IPS DF 6.9 (cell line): ENCODE results near the gene MMP24.
"Not testable (repeated sequence)": the region's sequence is repeated elsewhere in the genome, so short reads cannot be mapped to it uniquely, and the experiment has no call there.

Experiments
- DNase-seq: peaks from one replicate; pipeline ENCODE4 v3.0.0-alpha.2; 2013; ENCODE audit warnings: low read depth, low spot score
- H3K27ac ChIP-seq: one replicate; pipeline ENCODE4 v1.5.1; 2013; ENCODE audit warnings: low read length, control low read depth
- H3K27me3 ChIP-seq: 2 replicates; pipeline ENCODE4 v1.6.1; 2013; ENCODE audit warnings: mild to moderate bottlenecking, low read length; ENCODE audit not compliant: control insufficient read depth, insufficient read depth
- H3K36me3 ChIP-seq: 2 replicates; pipeline ENCODE4 v1.6.1; 2013; ENCODE audit warnings: low read length; ENCODE audit not compliant: control insufficient read depth, insufficient read depth
- H3K4me1 ChIP-seq: 2 replicates; pipeline ENCODE4 v1.6.1; 2013; ENCODE audit warnings: low read length; ENCODE audit not compliant: control insufficient read depth, insufficient read depth
- H3K4me3 ChIP-seq: 2 replicates; pipeline ENCODE4 v1.5.1; 2013; ENCODE audit warnings: mild to moderate bottlenecking, low read length
- H3K9me3 ChIP-seq: 2 replicates; pipeline ENCODE4 v1.6.1; 2013; ENCODE audit warnings: low read length, inconsistent platforms; ENCODE audit not compliant: control insufficient read depth, insufficient read depth
- WGBS: extraction: QIAGEN DNeasy Blood & Tissue Kit; methylation state at CpG from one replicate; pipeline ENCODE4 v1.1.7; 2013; ENCODE audit warnings: mixed read lengths, missing lambda C conversion rate; ENCODE audit not compliant: insufficient read length, insufficient coverage; 5-methylcytosine and 5-hydroxymethylcytosine counted together

The MMP24 gene

DNA sequence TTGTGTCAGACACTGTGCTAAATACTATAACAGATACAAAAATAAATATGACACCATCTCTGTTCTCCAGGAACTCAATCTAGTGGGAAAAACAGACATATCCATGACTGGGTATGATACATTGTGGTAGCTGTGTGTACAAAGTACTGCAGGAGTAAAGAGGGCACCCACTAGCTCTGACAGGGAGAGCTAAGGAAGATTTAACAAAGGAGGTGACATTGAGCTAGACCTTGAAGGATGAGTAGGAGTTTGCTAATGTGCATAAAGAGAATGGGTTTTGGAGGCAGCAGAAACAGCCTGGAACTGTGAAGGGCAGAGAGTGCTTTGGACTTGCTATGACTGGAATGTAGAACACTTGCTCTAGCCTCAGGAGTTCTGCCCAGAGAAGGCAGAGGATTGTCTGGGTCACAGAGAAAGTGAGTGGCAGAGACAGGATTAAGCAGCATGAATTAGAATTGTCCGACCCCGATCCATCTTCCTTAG, 14.4 kb downstream of the MMP24 start:
- Histone ChIP-seq H3K4me3 (no peak overlapping the region), H3K9me3 (no peaks in the 10 kb centered on the region), H3K27ac (no peak overlapping the region), H3K36me3 (no peaks in the 10 kb centered on the region), H3K4me1 (no peaks in the 10 kb centered on the region), H3K27me3 (no peaks in the 10 kb centered on the region)
- no CpG with 5 or more reads among the region's 2 CpGs for WGBS
- DNase-seq = no peak

- WGBS = no CpG with 5 or more reads among the region's 2 CpGs
- no peaks in the 10 kb centered on the region for H3K36me3 ChIP-seq
- no peak overlapping the region for H3K27ac ChIP-seq
- H3K4me3 ChIP-seq = no peak overlapping the region
- no peaks in the 10 kb centered on the region for H3K9me3 ChIP-seq
- H3K4me1 ChIP-seq = no peaks in the 10 kb centered on the region
- DNase-seq = no peak
- no peaks in the 10 kb centered on the region for H3K27me3 ChIP-seq
Measured at GRCh38 chr20:35243317-35243716, 16.8 kb downstream of the MMP24 start.

DNA sequence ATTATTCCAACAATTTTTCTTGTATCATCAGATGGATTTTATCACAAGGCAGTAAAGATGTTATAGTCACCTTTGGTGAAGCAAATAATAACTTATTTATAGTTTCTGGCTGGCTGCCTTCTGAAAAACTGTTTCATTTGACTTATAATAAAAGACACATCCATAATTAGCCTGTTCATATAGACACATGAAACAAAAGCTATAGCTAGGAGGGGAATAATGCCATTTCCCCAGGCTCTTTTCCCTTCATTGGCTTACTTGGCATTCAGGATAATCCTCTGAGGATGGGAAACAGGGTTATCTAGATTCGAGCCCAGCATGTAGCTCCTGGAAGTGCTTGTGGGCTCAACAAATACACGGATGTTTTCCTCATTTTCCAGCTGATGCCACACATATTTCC, 17.5 kb downstream of the MMP24 start:
- Histone ChIP-seq H3K9me3 (no peaks in the 10 kb centered on the region), H3K4me3 (no peak overlapping the region), H3K27me3 (no peaks in the 10 kb centered on the region), H3K27ac (no peak overlapping the region), H3K4me1 (no peaks in the 10 kb centered on the region), H3K36me3 (no peaks in the 10 kb centered on the region)
- DNase-seq = no peak
- WGBS = no CpG with 5 or more reads among the region's 2 CpGs

GRCh38 chr20:35246723-35247122, 20.2 kb downstream of the MMP24 start:
- H3K4me3 ChIP-seq = no peak overlapping the region
- H3K9me3 ChIP-seq = no peaks in the 10 kb centered on the region
- H3K36me3 ChIP-seq = no peaks in the 10 kb centered on the region
- no peaks in the 10 kb centered on the region for H3K4me1 ChIP-seq
- no peak for DNase-seq
- no CpG with 5 or more reads among the region's 12 CpGs for WGBS
- no peak overlapping the region for H3K27ac ChIP-seq
- H3K27me3 ChIP-seq = no peaks in the 10 kb centered on the region

DNA sequence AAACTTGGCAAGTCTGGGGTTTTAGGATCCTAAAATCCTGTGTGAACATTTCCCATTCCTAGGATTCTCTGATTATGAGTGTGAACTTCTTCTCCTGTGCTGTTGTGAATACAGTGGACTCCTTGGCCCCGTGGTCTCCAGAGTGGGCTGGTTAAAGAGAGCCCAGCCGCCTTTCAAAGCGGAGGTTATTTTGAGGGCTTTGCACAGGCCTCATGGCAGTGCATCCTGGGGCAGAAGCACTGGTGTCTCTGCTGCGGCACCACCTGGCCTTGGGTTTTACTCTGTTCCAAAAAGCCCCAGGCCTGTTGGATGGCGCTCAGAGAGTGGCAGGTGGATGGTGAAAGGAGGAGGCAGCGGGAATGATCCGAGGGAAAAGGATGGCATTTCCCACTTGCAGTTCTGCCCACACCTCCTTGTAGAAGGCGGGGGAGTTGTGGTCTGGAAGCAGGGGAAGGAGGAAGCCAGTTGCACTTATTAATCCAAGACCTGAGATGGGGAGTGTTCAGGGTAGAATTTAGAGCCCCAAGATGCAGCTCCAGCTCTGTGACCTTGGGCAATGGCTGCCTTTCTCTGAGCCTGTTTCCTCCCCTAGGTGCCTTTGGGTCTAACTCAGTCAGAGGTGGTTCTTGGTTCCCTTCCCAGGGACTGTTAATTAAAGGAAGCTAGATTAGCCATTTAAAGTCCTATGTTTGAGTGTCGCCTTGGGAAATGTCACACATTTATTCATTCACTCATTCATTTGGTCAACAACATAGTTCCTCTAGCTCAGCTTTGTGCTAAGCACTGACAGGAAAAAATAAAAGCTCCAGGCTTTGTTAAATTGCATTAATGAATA, 22.4 kb downstream of the MMP24 start:
- H3K4me1 ChIP-seq = no peaks in the 10 kb centered on the region
- no CpG with 5 or more reads among the region's 9 CpGs for WGBS
- H3K9me3 ChIP-seq = no peaks in the 10 kb centered on the region
- H3K36me3 ChIP-seq = no peaks in the 10 kb centered on the region
- H3K27ac ChIP-seq = no peak overlapping the region
- no peak overlapping the region for H3K4me3 ChIP-seq
- DNase-seq = no peak
- no peaks in the 10 kb centered on the region for H3K27me3 ChIP-seq

DNA sequence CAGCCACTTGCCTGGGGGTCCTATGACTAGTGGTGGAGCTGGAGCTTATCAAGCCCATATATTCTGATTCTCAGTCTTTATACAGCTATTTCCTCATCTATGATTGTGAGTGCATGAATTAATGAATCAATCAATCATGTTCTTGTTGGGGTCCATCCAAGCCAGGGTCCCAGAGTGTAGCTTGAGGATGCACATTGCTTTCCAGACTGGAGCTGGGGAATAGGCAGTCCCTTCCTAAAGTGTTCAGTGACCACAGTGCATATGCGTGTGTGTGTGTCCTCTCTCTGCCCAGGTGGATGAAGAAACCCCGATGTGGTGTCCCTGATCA, 25.1 kb downstream of the MMP24 start:
- no peak overlapping the region for H3K27ac ChIP-seq
- H3K4me1 ChIP-seq = no peaks in the 10 kb centered on the region
- H3K9me3 ChIP-seq = no peaks in the 10 kb centered on the region
- no peaks in the 10 kb centered on the region for H3K27me3 ChIP-seq
- DNase-seq = no peak
- no CpG with 5 or more reads among the region's 2 CpGs for WGBS
- H3K4me3 ChIP-seq = no peak overlapping the region
- H3K36me3 ChIP-seq = no peaks in the 10 kb centered on the region

- Histone ChIP-seq H3K27ac (no peak overlapping the region), H3K36me3 (no peaks in the 10 kb centered on the region), H3K4me1 (no peaks in the 10 kb centered on the region), H3K27me3 (no peaks in the 10 kb centered on the region), H3K9me3 (no peaks in the 10 kb centered on the region), H3K4me3 (no peak overlapping the region)
- no peak for DNase-seq
- no CpG with 5 or more reads among the region's 2 CpGs for WGBS
Measured at GRCh38 chr20:35252037-35252461, 25.6 kb downstream of the MMP24 start.

GRCh38 chr20:35252598-35252997, 26.1 kb downstream of the MMP24 start:
- H3K4me1 ChIP-seq, H3K4me3 ChIP-seq, H3K9me3 ChIP-seq, DNase-seq, H3K27ac ChIP-seq, H3K27me3 ChIP-seq, H3K36me3 ChIP-seq: not testable (repeated sequence)
- no CpG with 5 or more reads among the region's 2 CpGs for WGBS

DNA sequence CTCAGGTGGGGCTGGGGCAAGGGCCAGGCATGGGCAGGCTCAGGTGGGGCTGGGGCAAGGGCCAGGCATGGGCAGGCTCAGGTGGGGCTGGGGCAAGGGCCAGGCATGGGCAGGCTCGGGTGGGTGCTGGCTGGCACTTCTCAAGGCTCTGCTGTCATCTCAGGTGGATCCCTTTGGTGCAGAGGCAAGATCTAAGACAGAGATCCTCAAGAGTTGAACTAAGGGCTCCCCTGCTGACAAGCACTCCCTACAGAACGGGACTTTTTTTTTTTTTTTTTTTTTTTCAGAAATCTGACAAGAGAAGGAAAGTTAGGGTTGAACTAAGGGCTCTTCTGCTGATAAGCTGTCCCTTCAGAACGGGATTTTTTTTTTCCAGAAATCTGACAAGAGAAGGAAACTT, 26.5 kb downstream of the MMP24 start:
- H3K27ac ChIP-seq = no peak overlapping the region
- no peaks in the 10 kb centered on the region for H3K9me3 ChIP-seq
- H3K36me3 ChIP-seq = no peaks in the 10 kb centered on the region
- DNase-seq = no peak
- WGBS = no CpG with 5 or more reads among the region's 3 CpGs
- no peak overlapping the region for H3K4me3 ChIP-seq
- H3K27me3 ChIP-seq = no peaks in the 10 kb centered on the region
- no peaks in the 10 kb centered on the region; the same call in 1 of the 2 replicates for H3K4me1 ChIP-seq

DNA sequence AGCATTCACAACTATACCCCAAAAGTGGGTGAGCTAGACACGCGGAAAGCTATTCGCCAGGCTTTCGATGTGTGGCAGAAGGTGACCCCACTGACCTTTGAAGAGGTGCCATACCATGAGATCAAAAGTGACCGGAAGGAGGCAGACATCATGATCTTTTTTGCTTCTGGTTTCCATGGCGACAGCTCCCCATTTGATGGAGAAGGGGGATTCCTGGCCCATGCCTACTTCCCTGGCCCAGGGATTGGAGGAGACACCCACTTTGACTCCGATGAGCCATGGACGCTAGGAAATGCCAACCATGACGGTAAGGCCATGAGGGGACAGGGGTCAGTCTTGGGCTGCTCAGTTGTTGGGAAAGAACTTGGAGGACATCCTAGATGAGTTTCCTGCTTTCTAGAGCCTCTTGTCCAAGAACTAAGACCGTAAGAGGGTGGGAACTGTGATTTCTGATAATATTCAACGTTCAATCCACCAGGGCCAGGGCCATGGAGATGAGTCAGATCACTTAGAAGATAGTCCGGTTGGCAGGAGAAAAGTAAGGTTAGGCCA, 28.0 kb downstream of the MMP24 start:
- H3K27ac ChIP-seq = no peak overlapping the region
- no peak for DNase-seq
- WGBS = no CpG with 5 or more reads among the region's 12 CpGs
- no peaks in the 10 kb centered on the region for H3K36me3 ChIP-seq
- H3K4me3 ChIP-seq = no peak overlapping the region
- no peaks in the 10 kb centered on the region for H3K9me3 ChIP-seq
- H3K4me1 ChIP-seq = peaks cover 2% of the 10 kb centered on the region
- no peaks in the 10 kb centered on the region for H3K27me3 ChIP-seq
